ENCODE data around the gene MON1A.

DNA sequence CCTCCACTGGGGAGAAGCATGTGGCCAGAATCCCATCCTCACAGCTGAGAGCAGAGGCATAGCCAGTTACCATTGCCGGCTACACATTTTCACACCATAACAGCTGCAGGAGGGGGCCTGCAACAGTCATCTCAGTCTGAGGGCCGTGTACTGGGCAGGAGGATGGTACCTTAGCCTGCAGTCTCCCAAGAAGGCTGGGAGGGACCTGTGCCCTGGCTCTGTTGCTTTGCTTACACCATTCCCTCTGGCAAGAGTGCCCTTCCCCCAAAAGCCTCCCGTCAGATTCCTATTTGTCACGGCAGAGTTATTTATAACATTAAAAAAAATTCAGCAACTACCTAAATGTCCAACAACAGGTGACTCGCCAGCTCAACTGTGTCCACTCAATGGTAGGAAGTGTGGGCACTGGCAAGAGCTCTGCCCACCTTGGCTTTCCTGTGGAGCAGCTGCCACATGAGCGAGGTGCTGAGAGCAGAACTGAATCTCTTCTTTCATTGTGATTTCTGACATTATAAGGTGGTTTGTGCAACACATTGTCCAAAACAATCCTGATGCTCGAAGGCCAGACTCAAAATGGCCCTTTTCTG, 64.3 kb downstream of the MON1A start:
- TF ChIP-seq EZH2phosphoT487 (IDR thresholded peaks at IDR 0.05; ENCODE audit: borderline replicate concordance, low read length), result no peak
- TF ChIP-seq, protein P1, sequence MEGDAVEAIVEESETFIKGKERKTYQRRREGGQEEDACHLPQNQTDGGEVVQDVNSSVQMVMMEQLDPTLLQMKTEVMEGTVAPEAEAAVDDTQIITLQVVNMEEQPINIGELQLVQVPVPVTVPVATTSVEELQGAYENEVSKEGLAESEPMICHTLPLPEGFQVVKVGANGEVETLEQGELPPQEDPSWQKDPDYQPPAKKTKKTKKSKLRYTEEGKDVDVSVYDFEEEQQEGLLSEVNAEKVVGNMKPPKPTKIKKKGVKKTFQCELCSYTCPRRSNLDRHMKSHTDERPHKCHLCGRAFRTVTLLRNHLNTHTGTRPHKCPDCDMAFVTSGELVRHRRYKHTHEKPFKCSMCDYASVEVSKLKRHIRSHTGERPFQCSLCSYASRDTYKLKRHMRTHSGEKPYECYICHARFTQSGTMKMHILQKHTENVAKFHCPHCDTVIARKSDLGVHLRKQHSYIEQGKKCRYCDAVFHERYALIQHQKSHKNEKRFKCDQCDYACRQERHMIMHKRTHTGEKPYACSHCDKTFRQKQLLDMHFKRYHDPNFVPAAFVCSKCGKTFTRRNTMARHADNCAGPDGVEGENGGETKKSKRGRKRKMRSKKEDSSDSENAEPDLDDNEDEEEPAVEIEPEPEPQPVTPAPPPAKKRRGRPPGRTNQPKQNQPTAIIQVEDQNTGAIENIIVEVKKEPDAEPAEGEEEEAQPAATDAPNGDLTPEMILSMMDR (IDR thresholded peaks at IDR 0.05; ENCODE audit: low read depth, low read length, poor library complexity, severe bottlenecking), result no peak
